Hepatocyte (in vitro differentiated cells): Measurements from ENCODE around the gene CPNE6.

Source experiments
- EZH2 ChIP-seq: fragments of 200-600 bp; sonication (generic); IDR thresholded peaks from 2 replicates; pipeline ENCODE4 v1.6.1; 2016; ENCODE audit warnings: antibody characterized with exemption, mild to moderate bottlenecking, borderline replicate concordance
- EZH2phosphoT487 ChIP-seq: fragments of 200-600 bp; sonication (generic); IDR thresholded peaks from one replicate; pipeline ENCODE4 v1.6.1; 2018; ENCODE audit warnings: antibody characterized with exemption, mild to moderate bottlenecking, low read depth, moderate library complexity; ENCODE audit not compliant: unreplicated experiment, severe bottlenecking
- TF ChIP-seq, protein P1 (sequence below): fragments of 200-600 bp; sonication (generic); IDR thresholded peaks from 2 replicates; pipeline ENCODE4 v1.5.1; 2016; ENCODE audit warnings: antibody characterized with exemption, mild to moderate bottlenecking; ENCODE audit not compliant: poor library complexity

GRCh38 chr14:24062216-24062980, 9.0 kb upstream of the CPNE6 start:
- TF ChIP-seq, protein P1, sequence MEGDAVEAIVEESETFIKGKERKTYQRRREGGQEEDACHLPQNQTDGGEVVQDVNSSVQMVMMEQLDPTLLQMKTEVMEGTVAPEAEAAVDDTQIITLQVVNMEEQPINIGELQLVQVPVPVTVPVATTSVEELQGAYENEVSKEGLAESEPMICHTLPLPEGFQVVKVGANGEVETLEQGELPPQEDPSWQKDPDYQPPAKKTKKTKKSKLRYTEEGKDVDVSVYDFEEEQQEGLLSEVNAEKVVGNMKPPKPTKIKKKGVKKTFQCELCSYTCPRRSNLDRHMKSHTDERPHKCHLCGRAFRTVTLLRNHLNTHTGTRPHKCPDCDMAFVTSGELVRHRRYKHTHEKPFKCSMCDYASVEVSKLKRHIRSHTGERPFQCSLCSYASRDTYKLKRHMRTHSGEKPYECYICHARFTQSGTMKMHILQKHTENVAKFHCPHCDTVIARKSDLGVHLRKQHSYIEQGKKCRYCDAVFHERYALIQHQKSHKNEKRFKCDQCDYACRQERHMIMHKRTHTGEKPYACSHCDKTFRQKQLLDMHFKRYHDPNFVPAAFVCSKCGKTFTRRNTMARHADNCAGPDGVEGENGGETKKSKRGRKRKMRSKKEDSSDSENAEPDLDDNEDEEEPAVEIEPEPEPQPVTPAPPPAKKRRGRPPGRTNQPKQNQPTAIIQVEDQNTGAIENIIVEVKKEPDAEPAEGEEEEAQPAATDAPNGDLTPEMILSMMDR, result no peak
- TF ChIP-seq EZH2phosphoT487, result no peak
- no peak for TF ChIP-seq EZH2
